Neural progenitor cell (in vitro differentiated cells): ENCODE measurements around the gene TRAPPC12.

Experiments
- CTCF ChIP-seq: fragments of 200-600 bp; sonication (generic); IDR thresholded peaks from 2 replicates; pipeline ENCODE4 v1.5.1; 2017; ENCODE audit warnings: antibody characterized with exemption, mild to moderate bottlenecking
- EZH2phosphoT487 ChIP-seq: fragments of 200-600 bp; sonication (generic); IDR thresholded peaks from 2 replicates; pipeline ENCODE4 v1.6.1; 2017; ENCODE audit warnings: antibody characterized with exemption

- peak; percentile 54 for TF ChIP-seq CTCF
- TF ChIP-seq EZH2phosphoT487: no peak
These were observed at the start of gene TRAPPC12 for GRCh38 chr2:3379647-3380534.
